Breast epithelium (tissue), 4 donors: ENCODE data around the gene PFN4. TPM values are rescaled to one million over a fixed set of nuclear protein-coding genes. Genes with fewer than 3 reads are reported as not detected.

Source experiments
- DNase-seq, 2 donors: peaks; one replicate each; pipeline ENCODE4 v3.0.0-alpha.2; 2019; ENCODE audit warnings: low spot score in 2 of 2
- H3K27ac ChIP-seq, 2 donors: fragments of 200-600 bp; sonication (generic) in 1 of 2; one replicate each; pipeline ENCODE4 v1.5.1; 2016 to 2019; ENCODE audit warnings: mild to moderate bottlenecking in 1 of 2
- H3K27me3 ChIP-seq, 2 donors: fragments of 200-600 bp; sonication (generic) in 1 of 2; one replicate each; pipeline versions ENCODE4 v1.5.1 to v1.6.0; 2017 to 2019; ENCODE audit warnings: control low read depth in 1 of 2, mild to moderate bottlenecking in 1 of 2
- H3K36me3 ChIP-seq: fragments of 200-600 bp; one replicate; pipeline ENCODE4 v1.5.1; 2019
- H3K4me1 ChIP-seq, 2 donors: fragments of 200-600 bp; sonication (generic); one replicate each; pipeline ENCODE4 v1.5.1; 2016 to 2019; ENCODE audit warnings: control low read depth in 1 of 2
- H3K4me3 ChIP-seq, 3 donors: fragments of 200-600 bp; sonication (generic); 1 replicate in 2 of 3; 2 replicates in 1 of 3; pipeline ENCODE4 v1.5.1; 2016 to 2019; ENCODE audit warnings: mild to moderate bottlenecking in 3 of 3, moderate library complexity in 2 of 3
- H3K9me3 ChIP-seq, 2 donors: fragments of 200-600 bp; sonication (generic) in 1 of 2; one replicate each; pipeline ENCODE4 v1.5.1; 2016 to 2019; ENCODE audit warnings: control low read depth in 1 of 2
- POLR2A ChIP-seq: fragments of 450-650 bp; IDR thresholded peaks from one replicate; pipeline ENCODE4 v1.6.1; 2016; ENCODE audit warnings: antibody characterized with exemption, mild to moderate bottlenecking, moderate library complexity
- POLR2AphosphoS5 ChIP-seq, 3 donors: sonication (generic); formaldehyde crosslinking; IDR thresholded peaks; one replicate each; pipeline ENCODE4 v1.6.1; 2017; ENCODE audit warnings: antibody characterized with exemption in 3 of 3
- intact Hi-C: fragments of 100-400 bp; cut with DNase I; formaldehyde crosslinking; loops from one replicate; pipeline ENCODE4 v1.15.1; 2023; ENCODE audit warnings: low total_unique reads
- total RNA-seq, 3 donors: library from RNA; depleted of rRNA; stranded (reverse); fragments of >200 nt; gene quantifications; one replicate each; pipeline ENCODE4 v1.1.0, GENCODE V29; 2016
- TF ChIP-seq, protein P1 (sequence below), 3 donors: fragments of 450-650 bp; IDR thresholded peaks; one replicate each; pipeline ENCODE4 v1.5.1; 2016 to 2017; ENCODE audit warnings: antibody characterized with exemption in 3 of 3, mild to moderate bottlenecking in 3 of 3, moderate library complexity in 3 of 3

The PFN4 gene
- total RNA-seq, 3 donors from 2014 or later: 0.44 to 0.96 TPM; not detected in 1

DNA sequence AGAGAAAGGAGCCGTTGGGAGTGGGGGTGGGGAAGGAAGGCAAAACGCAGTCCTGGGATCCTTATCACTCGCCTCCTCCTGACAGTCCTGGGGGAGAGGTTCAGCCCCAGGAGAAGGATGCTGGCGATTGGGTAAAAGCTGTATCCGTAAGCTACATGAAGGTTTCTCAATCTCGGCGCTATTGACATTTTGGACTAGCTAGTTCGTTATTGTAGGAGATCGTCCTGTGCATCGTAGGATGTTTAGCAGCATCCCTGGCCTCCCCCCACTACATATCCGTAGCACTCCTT, 38.0 kb downstream of the PFN4 start:
- intact Hi-C loops: no loop called here
- no peaks in the 10 kb centered on the region for H3K36me3 ChIP-seq
- DNase-seq: no peak
- H3K4me3 ChIP-seq: peak overlapping the region; percentile 58 to 71 (median 66)
- H3K27me3 ChIP-seq: no peaks in the 10 kb centered on the region
- no peaks in the 10 kb centered on the region for H3K9me3 ChIP-seq
- peaks cover 0 to 5% of the 10 kb centered on the region in 2 donors for H3K4me1 ChIP-seq
- no peak for TF ChIP-seq POLR2A
- TF ChIP-seq, protein P1, sequence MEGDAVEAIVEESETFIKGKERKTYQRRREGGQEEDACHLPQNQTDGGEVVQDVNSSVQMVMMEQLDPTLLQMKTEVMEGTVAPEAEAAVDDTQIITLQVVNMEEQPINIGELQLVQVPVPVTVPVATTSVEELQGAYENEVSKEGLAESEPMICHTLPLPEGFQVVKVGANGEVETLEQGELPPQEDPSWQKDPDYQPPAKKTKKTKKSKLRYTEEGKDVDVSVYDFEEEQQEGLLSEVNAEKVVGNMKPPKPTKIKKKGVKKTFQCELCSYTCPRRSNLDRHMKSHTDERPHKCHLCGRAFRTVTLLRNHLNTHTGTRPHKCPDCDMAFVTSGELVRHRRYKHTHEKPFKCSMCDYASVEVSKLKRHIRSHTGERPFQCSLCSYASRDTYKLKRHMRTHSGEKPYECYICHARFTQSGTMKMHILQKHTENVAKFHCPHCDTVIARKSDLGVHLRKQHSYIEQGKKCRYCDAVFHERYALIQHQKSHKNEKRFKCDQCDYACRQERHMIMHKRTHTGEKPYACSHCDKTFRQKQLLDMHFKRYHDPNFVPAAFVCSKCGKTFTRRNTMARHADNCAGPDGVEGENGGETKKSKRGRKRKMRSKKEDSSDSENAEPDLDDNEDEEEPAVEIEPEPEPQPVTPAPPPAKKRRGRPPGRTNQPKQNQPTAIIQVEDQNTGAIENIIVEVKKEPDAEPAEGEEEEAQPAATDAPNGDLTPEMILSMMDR (IDR thresholded peaks at IDR 0.05): no peak
- no peak for TF ChIP-seq POLR2AphosphoS5 (IDR thresholded peaks at IDR 0.05)
- peak overlapping the region; percentile 84 to 93 for H3K27ac ChIP-seq

DNA sequence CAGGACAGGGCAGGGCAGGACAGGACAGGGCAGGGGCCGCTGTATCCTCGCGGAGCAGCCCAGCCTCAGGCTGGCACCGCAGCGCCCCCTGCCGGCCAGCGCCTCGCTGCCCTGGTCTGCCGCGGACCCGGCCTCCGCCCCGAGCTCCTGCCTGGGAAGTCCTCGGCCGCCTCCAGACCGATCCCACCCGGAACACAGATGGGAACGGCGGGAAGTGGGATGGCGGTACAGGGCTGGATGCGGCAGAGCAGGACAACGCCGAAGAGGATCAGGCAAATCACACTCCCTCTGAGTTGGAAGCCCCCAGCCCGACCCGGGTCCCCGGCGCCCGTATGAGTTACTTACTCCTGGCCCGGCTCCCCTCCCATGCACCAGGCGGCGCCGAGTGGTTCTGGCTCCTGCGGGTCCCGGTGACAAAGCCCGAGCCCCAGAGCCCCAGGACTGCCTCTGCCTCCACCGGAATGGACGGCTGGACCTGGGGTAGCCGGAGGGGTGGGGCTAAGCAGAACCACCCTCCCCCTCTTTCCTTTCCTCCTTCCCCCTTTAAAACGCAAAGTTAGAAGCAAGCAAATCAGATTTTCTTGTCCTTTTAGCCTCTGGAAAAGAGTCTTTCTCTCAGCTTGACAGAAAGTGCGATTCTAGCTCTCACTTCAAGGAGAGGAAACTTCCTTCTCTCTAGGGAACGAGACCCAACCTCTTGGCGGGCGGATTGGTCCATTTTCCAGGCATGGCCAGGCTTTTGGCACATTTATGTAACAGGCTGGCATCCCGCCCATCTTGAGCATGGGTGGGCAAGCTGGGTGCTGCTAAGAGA, 38.5 kb downstream of the PFN4 start, which contains the start of gene TP53I3:
Gene TP53I3, minus strand, starts transcription at position 449 of the 814 bp plus-strand sequence. CDS start 508 bp downstream, outside the sequence.
- Histone ChIP-seq H3K27ac (peak within 1 kb of the TSS; percentile 84 to 93), H3K9me3 (no peaks in the 10 kb centered on the region), H3K4me1 (peaks cover 0 to 5% of the 10 kb centered on the region in 2 donors), H3K4me3 (peak within 1 kb of the TSS; percentile 58 to 71 (median 66)), H3K27me3 (no peaks in the 10 kb centered on the region), H3K36me3 (no peaks in the 10 kb centered on the region)
- peak; percentile 21 to 53 (median 32) for TF ChIP-seq POLR2AphosphoS5 (IDR thresholded peaks at IDR 0.05)
- TF ChIP-seq, protein P1 (IDR thresholded peaks at IDR 0.05): peak; percentile 80 to 97 (median 95)
- peak; percentile 45 for TF ChIP-seq POLR2A
- intact Hi-C loops: loop anchor here (5.0 kb wide), 1 partner anchor 1027 kb away; no protein-coding TSS in a partner anchor
- DNase-seq: peak; percentile 83 to 87

DNA sequence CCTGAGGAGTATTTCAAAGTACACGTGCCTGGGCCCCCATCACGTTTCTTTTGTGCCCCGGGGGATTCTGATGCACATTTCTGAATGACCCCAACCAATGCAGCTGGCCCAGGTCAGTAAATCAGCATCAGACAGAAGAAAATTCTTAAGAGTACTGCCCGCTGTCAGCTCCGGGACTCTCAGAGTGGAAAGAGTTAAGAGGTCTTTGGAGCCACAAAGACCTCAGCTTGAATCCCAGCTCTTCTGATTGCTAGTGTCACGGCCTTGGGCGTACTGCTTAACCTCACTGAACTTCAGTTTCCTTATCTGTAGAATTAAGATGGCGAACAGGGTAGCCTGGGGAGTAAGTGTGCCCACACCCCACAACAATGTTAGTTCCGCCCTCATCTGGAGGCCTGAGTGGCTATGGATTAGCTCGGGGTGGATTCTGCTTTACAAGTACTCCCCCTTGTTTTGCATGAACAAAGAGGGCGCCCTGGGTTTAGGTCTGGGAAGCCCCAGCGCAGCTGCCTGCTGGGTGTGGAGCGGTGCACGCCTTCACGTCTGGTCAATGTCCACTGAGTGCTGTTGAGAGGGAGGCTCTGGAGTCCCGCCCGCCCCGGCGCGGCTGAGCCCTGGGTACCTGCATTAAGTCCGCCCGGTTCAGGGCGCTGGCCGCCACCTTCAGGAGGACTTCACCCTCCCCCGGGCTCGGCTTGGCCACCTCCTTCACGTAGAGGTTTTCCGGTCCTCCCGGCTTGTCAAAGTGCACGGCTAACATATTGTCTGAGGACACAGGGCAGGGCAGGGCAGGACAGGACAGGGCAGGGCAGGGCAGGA, 39.4 kb downstream of the PFN4 start:
- Histone ChIP-seq H3K27ac (peak overlapping the region; percentile 84 to 93), H3K36me3 (no peaks in the 10 kb centered on the region), H3K4me1 (peaks cover 0 to 5% of the 10 kb centered on the region in 2 donors), H3K9me3 (no peaks in the 10 kb centered on the region), H3K27me3 (no peaks in the 10 kb centered on the region), H3K4me3 (peak overlapping the region; percentile 58 to 71 (median 66))
- TF ChIP-seq POLR2A: no peak
- intact Hi-C loops: loop anchor here (5.0 kb wide), 1 partner anchor 1026 kb away; no protein-coding TSS in a partner anchor
- no peak for DNase-seq

DNA sequence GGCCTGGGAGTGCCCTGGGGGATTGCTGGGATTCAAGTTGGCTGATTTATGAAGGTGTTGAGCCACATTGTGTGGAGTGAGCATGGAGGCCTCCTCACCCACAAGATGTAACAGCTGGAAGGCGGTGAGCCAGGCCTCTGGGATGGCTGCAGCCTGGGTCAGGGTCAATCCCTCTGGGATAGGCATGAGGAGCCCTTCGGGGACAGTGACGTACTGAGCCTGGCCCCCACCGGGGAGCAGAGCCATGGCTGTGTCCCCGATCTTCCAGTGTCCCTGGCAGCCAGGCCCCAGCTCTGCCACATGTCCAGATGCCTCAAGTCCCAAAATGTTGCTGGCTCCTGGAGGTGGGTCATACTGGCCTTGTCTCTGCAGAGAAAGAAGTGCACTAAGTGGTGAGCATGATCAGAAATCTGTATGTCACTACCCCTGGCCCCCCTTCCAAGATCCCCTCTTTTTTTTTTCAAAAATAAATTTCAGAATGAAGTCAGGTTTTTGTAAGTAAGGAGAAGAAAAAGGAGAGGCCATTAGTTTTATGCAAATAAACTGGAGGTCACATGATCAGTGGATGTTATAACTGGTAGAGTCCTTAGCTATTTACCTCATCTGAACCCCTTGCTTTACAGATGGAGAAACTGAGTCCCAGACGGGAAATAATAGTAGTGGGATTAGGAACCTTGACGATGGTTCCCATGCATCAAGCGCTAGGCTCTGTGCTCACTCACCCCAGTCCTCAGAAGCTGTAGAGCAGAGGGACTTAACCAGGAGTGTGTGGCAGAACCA, 40.2 kb downstream of the PFN4 start:
- TF ChIP-seq, protein P1 (IDR thresholded peaks at IDR 0.05): no peak
- TF ChIP-seq POLR2A (no peak), POLR2AphosphoS5 (IDR thresholded peaks at IDR 0.05) (no peak)
- H3K27me3 ChIP-seq: no peaks in the 10 kb centered on the region
- peak overlapping the region; percentile 84 to 93 for H3K27ac ChIP-seq
- peaks cover 0 to 5% of the 10 kb centered on the region in 2 donors for H3K4me1 ChIP-seq
- no peaks in the 10 kb centered on the region for H3K9me3 ChIP-seq
- H3K4me3 ChIP-seq: peak overlapping the region; percentile 58 to 71 (median 66)
- no peak for DNase-seq
- intact Hi-C loops: loop anchor here (5.0 kb wide), 1 partner anchor 1026 kb away; no protein-coding TSS in a partner anchor
- no peaks in the 10 kb centered on the region for H3K36me3 ChIP-seq

DNA sequence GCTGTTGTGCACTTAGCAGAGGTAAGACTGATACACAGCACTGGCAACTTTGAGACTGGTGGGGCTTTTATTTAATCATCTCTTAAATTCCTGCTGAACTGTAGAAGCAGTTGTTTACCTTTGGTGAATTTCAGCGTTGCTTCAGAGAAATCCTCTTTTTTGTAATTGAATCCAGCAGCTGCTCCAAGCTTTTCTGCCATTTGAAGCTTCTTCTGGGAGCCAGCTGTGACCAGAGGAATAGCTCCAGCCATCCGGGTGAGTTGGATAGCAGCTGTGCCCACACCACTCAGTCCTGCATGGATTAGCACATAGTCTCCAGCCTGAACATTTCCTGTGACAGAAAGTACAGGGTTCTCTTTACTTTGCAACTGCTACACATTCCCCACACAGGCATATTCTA, 42.4 kb downstream of the PFN4 start:
- TF ChIP-seq POLR2AphosphoS5 (IDR thresholded peaks at IDR 0.05) (no peak), POLR2A (no peak)
- TF ChIP-seq, protein P1 (IDR thresholded peaks at IDR 0.05): no peak

More for the DNA sequence above, 42.4 kb downstream of the PFN4 start:
- no peak overlapping the region for H3K4me3 ChIP-seq
- peaks cover 0 to 5% of the 10 kb centered on the region in 2 donors for H3K4me1 ChIP-seq
- no peak for DNase-seq
- H3K27me3 ChIP-seq: no peaks in the 10 kb centered on the region
- intact Hi-C loops: loop anchor here (5.0 kb wide), 1 partner anchor 1023 kb away; no protein-coding TSS in a partner anchor
- no peaks in the 10 kb centered on the region for H3K36me3 ChIP-seq
- H3K27ac ChIP-seq: no peak overlapping the region
- H3K9me3 ChIP-seq: no peaks in the 10 kb centered on the region
